ENCODE results near the gene DCP1A. TPM values are rescaled to one million over a fixed set of nuclear protein-coding genes. Genes with fewer than 3 reads are reported as not detected.
"Not testable (repeated sequence)": the region's sequence is repeated elsewhere in the genome, so short reads cannot be mapped to it uniquely, and the experiment has no call there.

Gene DCP1A
- total RNA-seq, 4 donors from 2014 or later, result 18.6 to 30.4 (median 23.4) TPM

GRCh38 chr3:53254509-53255422 is 92.6 kb downstream of the DCP1A start:
- ATAC-seq (ENCODE audit: low FRiP score), result peak; percentile 49
- no peak for DNase-seq (ENCODE audit: low spot score)
- no peak for TF ChIP-seq CTCF (IDR thresholded peaks at IDR 0.05)

- TF ChIP-seq CTCF (IDR thresholded peaks at IDR 0.05), result no peak
- no peak for ATAC-seq (ENCODE audit: low FRiP score)
- DNase-seq (ENCODE audit: low spot score), result no peak
Measured at GRCh38 chr3:53253707-53254508, 93.4 kb downstream of the DCP1A start.

DNA sequence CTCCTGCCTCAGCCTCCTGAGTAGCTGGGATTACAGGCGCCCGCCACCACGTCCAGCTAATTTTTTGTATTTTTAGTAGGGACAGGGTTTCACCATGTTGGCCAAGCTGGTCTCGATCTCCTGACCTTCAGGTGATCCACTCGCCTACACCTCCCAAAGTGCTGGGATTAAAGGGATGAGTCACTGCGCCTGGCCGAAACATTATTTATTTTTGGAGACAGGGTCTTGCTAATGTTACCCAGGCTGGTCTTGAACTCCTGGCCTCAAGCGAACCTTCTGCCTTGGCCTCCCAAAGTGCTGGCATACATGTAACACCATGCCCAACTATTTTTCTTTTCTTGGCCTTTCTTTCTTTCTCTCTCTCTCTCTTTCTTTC is 94.4 kb downstream of the DCP1A start:
- DNase-seq (ENCODE audit: low spot score); ATAC-seq (ENCODE audit: low FRiP score): not testable (repeated sequence)

GRCh38 chr3:53252096-53252946 is 95.0 kb downstream of the DCP1A start:
- ATAC-seq (ENCODE audit: low FRiP score), result no peak
- TF ChIP-seq CTCF (IDR thresholded peaks at IDR 0.05), result no peak
- no peak for DNase-seq (ENCODE audit: low spot score)

DNA sequence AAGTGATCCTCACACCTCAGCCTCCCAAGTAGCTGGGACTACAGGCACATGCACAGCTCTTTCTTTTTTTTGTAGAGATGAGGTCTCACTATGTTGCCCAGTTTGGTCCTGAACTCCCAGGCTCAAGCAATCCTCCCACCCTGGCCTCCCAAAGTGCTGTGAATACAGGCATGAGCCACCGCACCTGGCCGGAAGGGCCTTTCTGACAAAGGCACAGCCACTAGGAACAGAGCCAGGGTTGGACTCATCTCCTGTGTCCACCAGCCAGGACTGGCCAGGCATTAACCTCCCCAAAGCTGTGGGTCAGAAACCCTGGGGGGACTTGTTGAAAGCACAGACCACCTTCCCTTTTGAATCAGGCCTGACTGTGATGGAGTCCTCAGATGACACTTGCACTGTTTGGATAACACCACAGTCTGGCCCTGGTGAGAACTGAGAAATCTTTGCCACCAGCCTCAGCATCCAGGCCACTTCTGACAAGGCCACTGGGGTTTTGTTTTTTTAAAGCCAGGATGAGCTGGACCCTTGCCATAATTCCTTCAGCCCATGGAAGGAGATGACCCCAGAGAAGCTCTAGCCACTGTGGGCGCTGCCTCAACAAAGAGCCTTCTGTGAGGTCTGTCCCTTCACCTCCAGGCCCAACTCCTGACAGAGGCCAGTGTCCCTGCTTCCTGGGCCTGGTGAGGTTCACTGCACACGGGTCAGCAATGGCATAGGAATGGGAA is 96.3 kb downstream of the DCP1A start:
- DNase-seq (ENCODE audit: low spot score), result no peak
- no peak for ATAC-seq (ENCODE audit: low FRiP score)
- no peak for TF ChIP-seq CTCF (IDR thresholded peaks at IDR 0.05)

DNA sequence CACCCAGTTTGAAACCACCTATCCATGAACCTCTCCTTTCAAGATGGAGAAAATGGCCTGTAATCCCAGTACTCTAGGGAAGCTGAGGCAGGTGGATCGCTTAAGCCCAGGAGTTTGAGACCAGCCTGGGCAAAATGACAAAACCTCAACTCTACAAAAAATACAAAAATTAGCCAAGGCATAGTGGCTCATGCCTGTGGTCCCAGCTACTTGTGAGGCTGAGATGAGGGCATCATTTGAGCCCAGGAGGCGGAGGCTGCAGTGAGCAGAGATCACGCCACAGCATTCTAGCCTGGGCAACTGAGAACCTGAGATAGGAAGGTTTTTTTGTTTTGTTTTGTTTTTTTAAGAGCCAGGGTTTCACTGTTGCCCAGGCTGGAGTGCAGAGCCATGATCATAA is 96.9 kb downstream of the DCP1A start:
- no peak for TF ChIP-seq CTCF (IDR thresholded peaks at IDR 0.05)
- no peak for ATAC-seq (ENCODE audit: low FRiP score)
- no peak for DNase-seq (ENCODE audit: low spot score)

Measured in omental fat pad (tissue), 4 donors.